Activated CD4-positive, CD25-positive, alpha-beta regulatory T cell treated with anti-CD3 and anti-CD28 coated beads, Interleukin-2, amount 50 U/mL, for 24 hours (primary cell): ENCODE measurements around the gene ATF6B.

Source experiments
- ATAC-seq, 2 donors: fragments of 150-1000 bp; cut with Tn5 transposase; one replicate each; pipeline ENCODE4 v1.10.0; 2021; ENCODE audit warnings: mild to moderate bottlenecking in 1 of 2, moderate library complexity in 1 of 2

ATF6B gene

GRCh38 chr6:32129297-32130088, 1.4 kb upstream of the ATF6B start:
- no peak for ATAC-seq

GRCh38 chr6:32128751-32129296, 778 bp upstream of the ATF6B start:
- ATAC-seq, result no peak

- ATAC-seq, result no peak
Observed at GRCh38 chr6:32127409-32127716, 683 bp downstream of the ATF6B start.

GRCh38 chr6:32126880-32127279, 1.2 kb downstream of the ATF6B start:
- no peak for ATAC-seq

GRCh38 chr6:32123681-32124080, 4.4 kb downstream of the ATF6B start:
- no peak for ATAC-seq

- no peak for ATAC-seq
Observed at GRCh38 chr6:32120573-32121059, 7.4 kb downstream of the ATF6B start.

- ATAC-seq, result peak; percentile 79 to 84
Observed at GRCh38 chr6:32118782-32119628, 9.0 kb downstream of the ATF6B start.

GRCh38 chr6:32117461-32117860, 10.6 kb downstream of the ATF6B start:
- no peak for ATAC-seq

GRCh38 chr6:32116674-32117073, 11.4 kb downstream of the ATF6B start:
- ATAC-seq, result no peak

GRCh38 chr6:32115623-32116022, 12.4 kb downstream of the ATF6B start:
- ATAC-seq, result no peak

- ATAC-seq, result no peak
Observed at GRCh38 chr6:32114796-32115195, 13.2 kb downstream of the ATF6B start.

GRCh38 chr6:32113386-32114352, 14.4 kb downstream of the ATF6B start:
- no peak for ATAC-seq

- no peak for ATAC-seq
Observed at GRCh38 chr6:32112431-32112980, 15.5 kb downstream of the ATF6B start.

- ATAC-seq, result no peak
Observed at GRCh38 chr6:32111424-32112066, 16.5 kb downstream of the ATF6B start.

- no peak for ATAC-seq
Observed at GRCh38 chr6:32110632-32111031, 17.4 kb downstream of the ATF6B start.

GRCh38 chr6:32109765-32110160, 18.3 kb downstream of the ATF6B start:
- no peak for ATAC-seq

GRCh38 chr6:32109114-32109764, 18.8 kb downstream of the ATF6B start, which contains the start of gene TNXB:
TSS of gene TNXB (minus strand) at chr6:32109338. CDS start at chr6:32098198, 11,140 bp downstream.
- ATAC-seq, result peak in 1 of 2 donors; percentile 19

- no peak for ATAC-seq
Observed at GRCh38 chr6:32108727-32109113, 19.3 kb downstream of the ATF6B start.

GRCh38 chr6:32108094-32108627, 19.9 kb downstream of the ATF6B start:
- no peak for ATAC-seq

GRCh38 chr6:32107406-32107805, 20.6 kb downstream of the ATF6B start:
- ATAC-seq, result no peak

GRCh38 chr6:32105433-32105832, 22.6 kb downstream of the ATF6B start:
- no peak for ATAC-seq
